HG03039 (cell line): ENCODE data around the gene ZRANB2.

Experiments used
- ATAC-seq: cut with Tn5 transposase; IDR thresholded peaks from one replicate; pipeline ENCODE4 v1.9.1; 2021; ENCODE audit warnings: mild to moderate bottlenecking, moderate library complexity; ENCODE audit not compliant: unreplicated experiment

The ZRANB2 gene

DNA sequence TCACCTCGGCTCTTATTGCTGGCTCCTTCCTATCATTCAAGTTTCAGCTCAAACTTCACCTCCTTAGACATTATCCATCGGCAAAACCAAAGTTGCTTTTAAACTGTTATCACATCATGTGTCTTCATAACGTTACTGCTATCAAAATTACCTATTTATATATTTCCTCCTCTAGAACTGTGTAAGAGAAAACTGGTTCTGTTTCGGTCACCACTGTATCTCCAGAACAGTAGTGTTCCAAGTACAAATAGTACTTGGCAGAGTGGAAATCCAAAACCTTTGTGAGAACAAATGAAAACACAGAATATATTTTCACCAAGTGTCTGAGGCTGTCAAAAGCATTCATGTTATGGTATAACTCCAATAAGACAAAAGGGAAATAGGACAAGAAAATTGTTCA is 9.1 kb downstream of the ZRANB2 start:
- no peak for ATAC-seq

- ATAC-seq = peak; percentile 85
Observed at GRCh38 chr1:71068325-71069240, 12.3 kb downstream of the ZRANB2 start.

DNA sequence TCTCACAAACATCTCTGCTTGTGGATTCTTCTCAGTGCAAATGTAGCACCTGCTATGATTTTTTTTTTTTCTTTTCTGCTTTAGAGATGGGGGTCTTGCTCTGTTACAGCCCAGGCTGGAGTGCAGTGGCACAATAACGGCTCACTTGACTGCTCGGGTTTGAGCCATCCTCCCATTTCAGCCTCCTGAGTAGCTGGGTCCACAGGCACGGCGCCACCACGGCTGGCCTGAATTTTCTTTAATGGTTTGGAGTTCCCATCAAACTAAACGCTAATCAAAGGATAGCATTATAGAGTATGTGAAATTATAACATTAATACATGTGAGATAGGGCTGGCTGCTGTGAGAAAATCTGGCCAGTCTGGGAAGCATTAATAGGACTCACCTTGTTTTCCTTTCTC is 26.0 kb downstream of the ZRANB2 start:
- no peak for ATAC-seq

DNA sequence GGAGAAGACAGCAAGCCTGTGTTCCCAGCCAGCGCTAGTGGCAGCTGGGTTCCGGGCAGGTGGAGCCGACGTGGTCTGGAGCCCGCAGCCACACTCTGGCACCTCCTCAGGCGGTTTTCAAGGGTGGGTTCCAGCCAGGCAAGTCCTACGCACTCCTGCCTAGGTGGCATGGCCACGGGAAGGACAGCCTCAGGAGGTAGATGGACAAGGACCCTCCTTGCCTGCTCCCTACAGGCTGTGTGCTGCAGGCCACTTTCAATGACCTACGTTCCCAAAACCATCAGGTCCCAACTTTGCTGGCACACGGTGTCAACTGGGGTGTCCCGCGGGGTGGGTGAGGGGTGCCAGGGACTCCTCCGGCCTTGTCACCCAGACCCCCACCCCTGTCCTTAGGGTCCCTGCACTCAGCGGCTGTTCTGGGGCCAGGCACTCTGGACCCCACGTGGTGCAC is 26.5 kb downstream of the ZRANB2 start:
- ATAC-seq = no peak

DNA sequence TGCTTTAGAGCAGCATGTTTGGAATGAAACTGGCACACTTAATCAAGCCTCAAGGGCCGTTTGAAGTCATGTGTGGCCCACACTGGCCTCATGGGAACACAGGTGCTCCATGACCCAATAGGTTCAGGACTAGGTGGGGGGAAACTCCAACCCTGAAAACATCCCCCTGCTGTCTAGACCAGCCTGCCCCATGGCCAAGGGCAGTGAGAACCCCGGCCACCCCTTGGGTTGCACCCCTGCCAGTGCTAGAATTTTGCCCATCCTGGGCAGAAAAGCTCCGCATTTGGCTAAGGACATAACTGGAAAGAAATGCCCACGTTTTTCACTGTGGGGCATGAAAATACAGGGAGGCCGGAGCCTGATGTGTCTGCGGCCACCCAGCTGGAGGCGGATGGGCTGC is 27.1 kb downstream of the ZRANB2 start:
- ATAC-seq = no peak

- ATAC-seq = no peak
Observed at GRCh38 chr1:71053146-71053545, 27.7 kb downstream of the ZRANB2 start.

GRCh38 chr1:71049951-71050598 is 30.8 kb downstream of the ZRANB2 start:
- ATAC-seq = peak; percentile 55

- peak; percentile 46 for ATAC-seq
Observed at GRCh38 chr1:71047635-71048607, 32.9 kb downstream of the ZRANB2 start, which contains the start of gene PTGER3. Gene PTGER3, minus strand, starts transcription at chr1:71047816. Its CDS starts 239 bp downstream, at chr1:71047577.

DNA sequence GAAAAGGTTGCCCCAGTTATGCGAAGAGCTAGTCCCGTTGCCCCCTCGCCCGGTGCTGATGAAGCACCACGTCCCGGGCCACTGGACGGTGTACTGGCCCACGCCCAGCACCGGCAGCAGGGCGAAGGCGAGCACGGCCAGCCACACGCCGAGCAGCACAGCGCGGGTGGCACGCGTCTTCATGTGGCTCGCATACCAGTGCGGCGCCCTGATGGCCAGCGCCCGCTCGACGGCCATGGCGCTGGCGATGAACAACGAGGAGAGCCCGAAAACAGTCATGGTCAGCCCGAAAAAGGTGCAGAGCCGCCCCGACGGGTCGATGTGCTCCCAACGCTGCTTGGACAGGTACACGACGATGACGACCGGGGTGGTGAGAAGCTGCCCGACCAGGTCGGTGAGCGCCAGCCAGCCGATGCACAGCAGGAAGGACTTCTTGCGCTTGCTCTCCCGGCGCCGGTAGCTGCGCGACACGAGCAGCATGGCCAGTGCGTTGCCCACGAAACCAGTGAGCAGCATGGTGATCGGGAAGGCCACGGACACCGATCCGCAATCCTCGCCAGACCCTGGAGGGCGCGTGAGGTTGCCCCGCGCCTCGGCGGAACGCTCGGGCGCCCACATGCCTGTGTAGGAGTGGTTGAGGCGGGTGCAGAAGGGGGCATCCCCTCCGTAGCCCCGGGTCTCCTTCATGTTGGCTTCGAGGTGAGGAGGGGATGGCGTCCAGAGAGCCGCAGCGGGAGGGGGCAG is 33.8 kb downstream of the ZRANB2 start:
- ATAC-seq = peak; percentile 24

- ATAC-seq = no peak
Observed at GRCh38 chr1:71045463-71046028, 35.3 kb downstream of the ZRANB2 start.

GRCh38 chr1:71044833-71045232 is 36.0 kb downstream of the ZRANB2 start:
- ATAC-seq = no peak

GRCh38 chr1:71043065-71043464 is 37.8 kb downstream of the ZRANB2 start:
- ATAC-seq = no peak

- ATAC-seq = no peak
Observed at GRCh38 chr1:71041806-71042205, 39.0 kb downstream of the ZRANB2 start.

DNA sequence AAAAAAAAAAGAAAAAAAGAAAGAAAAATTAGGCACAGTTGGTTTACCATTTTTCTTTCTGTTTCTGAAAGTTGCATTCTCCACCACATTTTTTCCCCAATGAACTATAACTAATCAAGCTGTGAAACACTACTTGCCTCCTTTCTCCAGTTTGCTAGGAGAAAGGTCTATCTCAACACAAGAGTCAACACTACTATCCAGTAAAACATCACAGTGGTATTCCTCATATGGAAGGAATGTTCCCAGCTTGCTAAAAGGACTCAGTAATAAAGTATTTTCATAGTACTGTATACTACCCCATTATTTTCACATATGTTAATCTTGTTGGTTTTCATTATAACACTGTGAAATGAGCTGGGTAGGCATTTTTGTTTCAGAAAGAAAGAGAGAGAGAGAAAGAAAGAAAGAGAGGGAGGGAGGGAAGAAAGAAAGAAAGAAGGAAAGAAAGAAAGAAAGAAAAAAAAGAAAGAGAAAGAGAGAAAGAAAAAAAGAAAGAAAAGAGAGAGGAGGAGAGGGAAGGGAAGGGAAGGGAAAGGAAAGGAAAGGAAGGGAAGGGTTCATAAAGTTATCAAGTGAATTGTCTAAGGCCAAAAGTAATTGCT is 41.1 kb downstream of the ZRANB2 start:
- ATAC-seq = no peak

- ATAC-seq = no peak
Observed at GRCh38 chr1:71038942-71039341, 41.9 kb downstream of the ZRANB2 start.

DNA sequence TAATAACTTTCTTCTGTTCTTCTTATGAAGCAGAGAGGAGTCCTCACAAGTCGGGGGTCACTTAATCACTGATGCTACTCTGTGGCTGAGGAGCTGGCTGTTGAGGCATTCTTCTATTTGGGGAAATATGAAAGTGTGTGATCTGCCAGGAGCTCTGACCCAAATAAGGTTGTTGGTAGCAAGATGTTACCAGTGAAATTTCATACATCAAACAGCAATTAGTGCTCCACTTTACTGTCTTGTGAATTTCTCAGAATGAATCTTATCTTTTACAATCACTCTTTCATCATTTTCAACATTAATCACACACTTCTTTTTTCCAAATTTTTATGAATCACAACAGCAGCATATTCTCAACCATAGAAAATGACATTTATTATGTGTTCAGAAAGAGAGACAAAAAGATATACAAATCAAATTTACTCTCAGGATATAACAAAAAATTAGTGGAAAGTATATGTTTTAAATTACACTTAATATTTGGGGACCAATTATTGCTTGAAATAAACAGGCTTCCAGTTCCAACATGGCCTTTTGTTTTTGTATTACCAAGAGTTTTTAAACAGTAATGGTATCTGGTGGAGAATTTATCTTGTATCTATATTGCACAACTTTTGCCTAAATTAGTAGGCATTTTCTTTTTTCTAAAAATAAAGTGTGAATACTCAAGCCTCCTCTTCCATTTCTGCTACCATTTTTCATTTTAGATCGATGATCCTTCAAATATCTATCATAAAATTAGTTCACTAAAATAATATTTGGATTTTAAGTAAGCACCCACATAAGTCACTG is 42.8 kb downstream of the ZRANB2 start:
- no peak for ATAC-seq

- no peak for ATAC-seq
Observed at GRCh38 chr1:71037066-71037465, 43.8 kb downstream of the ZRANB2 start.

DNA sequence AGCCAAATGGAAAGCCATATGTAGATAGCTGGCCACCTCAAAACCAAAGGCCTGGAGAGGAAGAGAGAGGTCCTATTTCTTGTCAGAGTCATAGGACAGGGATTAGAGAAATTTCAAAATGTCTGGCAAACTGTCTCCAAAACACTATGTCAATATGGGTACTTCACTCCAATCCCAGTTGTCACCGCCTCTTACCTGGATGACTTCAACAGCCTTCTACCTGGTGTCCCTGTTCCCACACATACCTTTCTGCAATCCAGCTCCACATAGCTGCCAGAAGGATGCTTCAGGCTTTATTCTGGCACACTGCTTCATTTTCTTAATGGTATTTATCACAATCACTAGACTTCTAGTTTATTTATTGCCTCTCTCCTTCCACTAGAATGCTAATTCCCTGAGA is 47.7 kb downstream of the ZRANB2 start:
- no peak for ATAC-seq

DNA sequence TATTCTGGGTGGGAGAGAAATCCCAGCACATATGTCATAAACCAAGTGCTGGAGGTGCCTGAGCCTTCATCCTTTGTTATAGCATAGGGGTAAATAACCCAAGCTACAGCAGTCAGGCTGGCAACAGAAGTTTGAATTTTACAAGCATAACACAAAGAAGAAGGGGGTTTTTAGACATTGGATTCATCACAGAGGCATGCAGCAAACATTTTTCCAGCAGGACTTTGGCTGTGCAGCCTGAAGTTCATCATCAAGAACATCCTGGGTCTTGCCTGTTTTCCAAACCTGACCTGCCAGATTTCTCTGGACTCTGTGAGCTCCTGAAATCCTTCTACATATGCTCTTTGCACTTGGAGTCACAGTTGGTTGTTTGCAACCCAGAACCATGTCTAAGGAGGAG is 49.4 kb downstream of the ZRANB2 start:
- ATAC-seq = no peak
